Suprapubic skin (tissue), 4 donors: Measurements from ENCODE around the gene CIRBP.

Source experiments
- CTCF ChIP-seq, 2 donors: fragments of 200-600 bp in 1 of 2; fragments of 450-650 bp in 1 of 2; sonication (generic) in 1 of 2; IDR thresholded peaks; one replicate each; pipeline ENCODE4 v1.5.1; 2016 to 2019; ENCODE audit warnings: antibody characterized with exemption in 2 of 2, mild to moderate bottlenecking in 1 of 2, moderate library complexity in 1 of 2
- EP300 ChIP-seq: sonication (generic); formaldehyde crosslinking; IDR thresholded peaks from one replicate; pipeline ENCODE4 v1.6.1; 2017; ENCODE audit warnings: antibody characterized with exemption
- POLR2A ChIP-seq, 2 donors: fragments of 450-650 bp; IDR thresholded peaks; one replicate each; pipeline ENCODE4 v1.6.1; 2017; ENCODE audit warnings: antibody characterized with exemption in 2 of 2, mild to moderate bottlenecking in 2 of 2, moderate library complexity in 2 of 2
- POLR2AphosphoS5 ChIP-seq, 3 donors: sonication (generic); formaldehyde crosslinking; IDR thresholded peaks; one replicate each; pipeline ENCODE4 v1.6.1; 2017; ENCODE audit warnings: antibody characterized with exemption in 3 of 3

- no peak for TF ChIP-seq POLR2A (IDR thresholded peaks at IDR 0.05)
- no peak for TF ChIP-seq POLR2AphosphoS5 (IDR thresholded peaks at IDR 0.05)
- no peak for TF ChIP-seq CTCF (IDR thresholded peaks at IDR 0.05)
- TF ChIP-seq EP300, result no peak
Observed at GRCh38 chr19:1275976-1276627, 7.0 kb downstream of the CIRBP start.
